A549 treated with DMSO at 1 μM for 4 hours (cell line): Measurements from ENCODE around the gene GRAMD1C. TPM values are rescaled to one million over a fixed set of nuclear protein-coding genes. Genes with fewer than 3 reads are reported as not detected.

Source experiments
- total RNA-seq: library from RNA; stranded (reverse); fragments of 200-300 nt; extraction: Qiagen RNA extraction; gene quantifications from 5 replicates; pipeline ENCODE4 v1.2.3, GENCODE V29; 2022; ENCODE audit warnings: low read depth

GRAMD1C gene
- total RNA-seq = 0.31 to 1.4 TPM (median 0.71 TPM) in 5 replicates

GRCh38 chr3:113838631-113839209 lies at the start of gene GRAMD1C:
Gene GRAMD1C (plus strand): TSS chr3:113838788. CDS start chr3:113838910, 122 bp downstream.

GRCh38 chr3:113947372-113948014 lies 108.9 kb downstream of the GRAMD1C start, which contains the start of gene ZDHHC23:
Gene ZDHHC23 (plus strand): TSS chr3:113948013. CDS start chr3:113948803, 790 bp downstream.

Other genes with a start within 250 kb of the GRAMD1C start
- gene USF3, start 142.1 kb upstream of the GRAMD1C start, total RNA-seq = 2.2 to 3.8 TPM (median 2.8 TPM) in 5 replicates
- gene NAA50, start 92.5 kb upstream of the GRAMD1C start, total RNA-seq = 168 to 192 TPM (median 186 TPM) in 5 replicates
- 18.8 to 22.5 TPM (median 22.2 TPM) in 5 replicates for gene ATP6V1A, start 91.8 kb upstream of the GRAMD1C start, total RNA-seq
- 2.2 to 4.3 TPM (median 3.6 TPM) in 5 replicates for gene ZDHHC23, start 109.2 kb downstream of the GRAMD1C start, total RNA-seq
- 1.4 to 2.2 TPM (median 2.2 TPM) in 5 replicates for gene CCDC191, start 217.7 kb downstream of the GRAMD1C start, total RNA-seq
- gene QTRT2, start 217.9 kb downstream of the GRAMD1C start, total RNA-seq = 25.5 to 29.7 TPM (median 28.7 TPM) in 5 replicates